Heart right ventricle (tissue), 16 donors: ENCODE measurements around the gene GBA2. TPM values are rescaled to one million over a fixed set of nuclear protein-coding genes. Genes with fewer than 3 reads are reported as not detected.

ENCODE experiments used
- ATAC-seq, 8 donors: fragments of 200-7000 bp; cut with Tn5 transposase; one replicate each; pipeline ENCODE4 v1.9.1; 2020; ENCODE audit warnings: mild to moderate bottlenecking in 8 of 8, moderate library complexity in 8 of 8, moderate number of reproducible peaks in 1 of 8
- DNase-seq, 2 donors: peaks; one replicate each; pipeline ENCODE4 v3.0.0-alpha.2; 2020
- H3K27ac ChIP-seq, 10 donors: fragments of 200-600 bp; sonication (generic) in 2 of 10; one replicate each; pipeline versions ENCODE4 v1.5.0 to v1.8.0; 2020 to 2022; ENCODE audit warnings: mild to moderate bottlenecking in 3 of 10
- H3K27me3 ChIP-seq, 7 donors: fragments of 200-600 bp; one replicate each; pipeline ENCODE4 v1.8.0; 2021 to 2022; ENCODE audit warnings: mild to moderate bottlenecking in 2 of 7
- H3K36me3 ChIP-seq, 9 donors: fragments of 200-600 bp; sonication (generic) in 1 of 9; one replicate each; pipeline versions ENCODE4 v1.5.0 to v1.8.0; 2020 to 2022; ENCODE audit warnings: mild to moderate bottlenecking in 2 of 9
- H3K4me1 ChIP-seq, 9 donors: fragments of 200-600 bp; sonication (generic) in 1 of 9; one replicate each; pipeline versions ENCODE4 v1.5.0 to v1.8.0; 2020 to 2022; ENCODE audit warnings: mild to moderate bottlenecking in 4 of 9
- H3K4me3 ChIP-seq, 10 donors: fragments of 200-600 bp; sonication (generic) in 2 of 10; one replicate each; pipeline versions ENCODE4 v1.5.0 to v1.8.0; 2020 to 2022; ENCODE audit warnings: mild to moderate bottlenecking in 7 of 10, moderate library complexity in 2 of 10
- H3K9me3 ChIP-seq, 11 donors: fragments of 200-600 bp in 10 of 11; sonication (generic) in 2 of 11; one replicate each; pipeline versions ENCODE4 v1.5.0 to v1.8.0; 2013 to 2022; ENCODE audit warnings: mild to moderate bottlenecking in 2 of 11, control low read depth in 1 of 11, moderate library complexity in 1 of 11
- CTCF ChIP-seq, 9 donors: fragments of 200-600 bp; sonication (generic) in 2 of 9; IDR thresholded peaks; one replicate each; pipeline versions ENCODE4 v1.5.0 to v1.8.0; 2021 to 2022; ENCODE audit warnings: antibody characterized with exemption in 9 of 9, mild to moderate bottlenecking in 5 of 9, moderate library complexity in 1 of 9
- WGBS, 2 donors: extraction: QIAGEN DNeasy Blood & Tissue Kit; methylation state at CpG; one replicate each; pipeline ENCODE4 v1.1.7; 2013; ENCODE audit warnings: inconsistent platforms in 1 of 2; 5-methylcytosine and 5-hydroxymethylcytosine counted together
- intact Hi-C, 10 donors: fragments of 100-400 bp; cut with DNase I; formaldehyde crosslinking; loops; one replicate each; pipeline versions ENCODE4 v1.11.1 to v1.14.2; 2022
- long read RNA-seq, 3 donors: library from polyadenylated mRNA; unstranded; transcript quantifications; one replicate each; pipeline ENCODE4 v2.0.0, GENCODE V29; 2020 to 2021
- polyA plus RNA-seq, 2 donors: library from polyadenylated mRNA; stranded (reverse); fragments of 200-250 nt; gene quantifications; one replicate each; pipeline ENCODE4 v1.2.3, GENCODE V29; 2013
- total RNA-seq, 10 donors: library from RNA; stranded (reverse); fragmentation: NEBNext Ultra II Directional in 3 of 10; extraction: Animal tissue kit (Norgen Biotek cat#: 25700) in 3 of 10; gene quantifications; one replicate each; pipeline versions ENCODE4 v1.2.1 to v1.2.4, GENCODE V29; 2021 to 2023
- donor health status: Arrhythmogenic right ventricular cardiomyopathy.
- donor health status: ischemic (EF 13 %, LVEDD 7.1; RV severe dilation, severe dysfunction).
- donor health status: healthy with polysubstance abuse.
- donor health status: DM: no; HTN: yes; CAD: no.
- donor health status: DM: no; HTN: no; CAD: no.
- donor health status: ischemic (EF 25% LVEDD 6.9; RV normal size, moderate dysfunction).
- donor health status: ischemic (EF 25% LVEDD 5.7; RV mildly dilated, moderate dysfunction).
- donor health status: healthy.
- donor health status: DM: yes; HTN: yes; CAD: no.
- donor health status: Ischemic cardiomyopathy.
- donor health status: ischemic (EF 35%, LVEDD 5.7; RV mildly dilated, moderate dysfunction).
- donor health status: nonischemic (EF 11% LVEDD 7.7; RV severe dilation, severe dysfunction).
- donor health status: DM: yes; HTN: yes; CAD: no.
- donor health status: PGD.
- donor health status: ischemic (EF 29% LVEDD 5.4; RV normal size, mild dysfunction).
- donor health status: nonischemic (EF 23%, LVEDD 6.1; RV moderate dilation, normal function).

GBA2 gene
- total RNA-seq (100 to 1,000 TPM in 1 of 10 donors, 10 to 100 TPM in 9; 47.4 to 101 (median 74.7) TPM), polyA plus RNA-seq (100 to 1,000 TPM in 1 of 2 donors, 10 to 100 TPM in 1; 81.9 to 102 TPM)
- long read RNA-seq, donor 1, transcript GBA2-208 (3 exons, 836 nt), result minor isoform, 5 of 137 reads
- long read RNA-seq, donor 1, transcript GBA2-203 (17 exons, 3,611 nt), result major isoform, 73 of 137 reads
- long read RNA-seq, donor 1, partial matches to known transcripts, result 32 of 137 reads
- long read RNA-seq, donor 1, other reads (novel, unspliced or antisense), result 24 of 137 reads
- long read RNA-seq, donor 2, transcript GBA2-208 (3 exons, 836 nt), result minor isoform, 8 of 173 reads
- long read RNA-seq, donor 2, transcript GBA2-203 (17 exons, 3,611 nt), result major isoform, 78 of 173 reads
- long read RNA-seq, donor 2, partial matches to known transcripts, result 35 of 173 reads
- long read RNA-seq, donor 2, other reads (novel, unspliced or antisense), result 51 of 173 reads
- long read RNA-seq, donor 3, transcript GBA2-203 (17 exons, 3,611 nt), result major isoform, 29 of 106 reads
- long read RNA-seq, donor 3, partial matches to known transcripts, result 40 of 106 reads
- long read RNA-seq, donor 3, other reads (novel, unspliced or antisense), result 30 of 106 reads

- Histone ChIP-seq H3K27me3 (no peaks in the 10 kb centered on the region), H3K36me3 (peaks cover 0 to 63% (median 42%) of the 10 kb centered on the region in 9 donors), H3K9me3 (no peaks in the 10 kb centered on the region), H3K4me1 (peaks cover 7 to 64% (median 54%) of the 10 kb centered on the region in 9 donors), H3K27ac (peak within 1 kb of the TSS; percentile 88 to 99 (median 98)), H3K4me3 (peak within 1 kb of the TSS; percentile 71 to 99 (median 92))
- ATAC-seq, result peak; percentile 90 to 95 (median 92)
- intact Hi-C loops, result loop anchor here in 5 of 10 donors (1.0 to 5.0 kb wide), 3 partner anchors 16 to 92 kb away; partner anchors contain the start of genes CREB3 (in 4 of the 5), TLN1 (in 4 of the 5), CCDC107 (in 1 of the 5) and RMRP (in 1 of the 5)
- peak; percentile 82 to 90 for DNase-seq
- 0% methylated on average over 63 to 69 of the region's 69 CpGs for WGBS, 2 donors
- no peak for TF ChIP-seq CTCF (IDR thresholded peaks at IDR 0.05)
Measured at GRCh38 chr9:35748858-35749514, at the start of gene GBA2, which contains the start of gene RGP1. GBA2 (minus strand) TSS chr9:35749228; CDS start chr9:35748704, 524 bp downstream. RGP1 (plus strand) TSS chr9:35749287; CDS start chr9:35749756, 469 bp downstream.

GRCh38 chr9:35797311-35798109, 48.5 kb upstream of the GBA2 start:
- no peaks in the 10 kb centered on the region for H3K9me3 ChIP-seq
- peaks cover 0 to 31% (median 4%) of the 10 kb centered on the region in 9 donors for H3K36me3 ChIP-seq
- WGBS, 2 donors, result 85 to 92% methylated on average over 6 of the region's 6 CpGs
- TF ChIP-seq CTCF (IDR thresholded peaks at IDR 0.05), result no peak
- no peak overlapping the region for H3K4me3 ChIP-seq
- H3K27ac ChIP-seq, result no peak overlapping the region
- no peaks in the 10 kb centered on the region for H3K27me3 ChIP-seq
- DNase-seq (no peak), ATAC-seq (no peak)
- intact Hi-C loops, result loop anchor here in 1 of 10 donors (10.0 kb wide), 1 partner anchor 227 kb away; no protein-coding TSS in a partner anchor
- peaks cover 7 to 29% (median 21%) of the 10 kb centered on the region in 9 donors for H3K4me1 ChIP-seq

GRCh38 chr9:35795695-35796094, 46.7 kb upstream of the GBA2 start:
- DNase-seq, result no peak
- Histone ChIP-seq H3K4me1 (peaks cover 15 to 43% (median 29%) of the 10 kb centered on the region in 9 donors), H3K4me3 (no peak overlapping the region), H3K9me3 (no peaks in the 10 kb centered on the region), H3K27ac (no peak overlapping the region), H3K36me3 (peaks cover 0 to 13% (median 0%) of the 10 kb centered on the region in 9 donors), H3K27me3 (peaks cover 0 to 5% (median 0%) of the 10 kb centered on the region in 7 donors)
- intact Hi-C loops, result loop anchor here in 1 of 10 donors (10.0 kb wide), 1 partner anchor 229 kb away; no protein-coding TSS in a partner anchor
- TF ChIP-seq CTCF (IDR thresholded peaks at IDR 0.05), result no peak
- ATAC-seq, result no peak
